Measurements from ENCODE around the gene PHLDB2. TPM values are rescaled to one million over a fixed set of nuclear protein-coding genes. Genes with fewer than 3 reads are reported as not detected.

The PHLDB2 gene
- total RNA-seq, 4 donors from 2014 or later, result 23.5 to 81.5 (median 26.2) TPM

DNA sequence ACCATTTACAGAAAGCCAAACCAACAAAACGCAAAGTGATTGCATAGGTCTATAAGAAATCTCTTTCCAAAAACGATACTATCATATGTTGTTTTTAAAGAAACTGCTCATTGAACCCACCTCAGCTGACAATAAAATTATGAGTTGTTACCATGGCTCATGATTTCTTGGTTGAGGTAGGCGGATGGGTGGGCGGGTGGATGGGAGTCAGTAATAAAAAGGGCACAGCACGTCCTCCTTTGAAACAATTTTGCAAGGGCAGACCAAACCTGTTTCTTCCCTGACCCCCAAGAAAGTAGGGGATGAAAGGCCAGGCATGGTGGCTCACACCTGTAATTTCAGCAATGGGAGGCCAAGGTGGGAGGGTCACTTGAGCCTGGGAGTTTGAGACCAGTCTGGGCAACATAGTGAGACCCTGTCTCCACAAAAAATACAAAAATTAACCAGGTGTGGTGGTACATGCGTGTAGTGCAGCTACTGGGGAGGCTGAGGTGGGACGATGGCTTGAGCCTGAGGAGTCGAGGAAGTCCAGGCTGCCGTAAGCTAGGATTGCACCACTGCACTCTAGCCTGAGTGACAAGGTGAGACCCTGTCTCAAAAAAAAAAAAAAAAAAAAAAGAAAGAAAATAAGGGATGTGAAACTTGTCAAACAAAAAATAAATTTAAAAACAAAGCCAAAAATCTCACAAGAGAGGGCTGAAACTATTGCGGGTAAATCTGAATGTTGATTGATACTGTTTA is 121.8 kb downstream of the PHLDB2 start:
- no peak overlapping the region for H3K4me3 ChIP-seq (ENCODE audit: low read depth, poor library complexity, severe bottlenecking)
- TF ChIP-seq CTCF (IDR thresholded peaks at IDR 0.05) (no peak), POLR2A (IDR thresholded peaks at IDR 0.05) (no peak)
- intact Hi-C loops (cut with DNase I; ENCODE audit: low total_unique reads), result no loop called here
- no peak for DNase-seq (ENCODE audit: low spot score in 2 of 2)
- 85 to 86% methylated on average over 10 of the region's 10 CpGs for WGBS, 2 donors

DNA sequence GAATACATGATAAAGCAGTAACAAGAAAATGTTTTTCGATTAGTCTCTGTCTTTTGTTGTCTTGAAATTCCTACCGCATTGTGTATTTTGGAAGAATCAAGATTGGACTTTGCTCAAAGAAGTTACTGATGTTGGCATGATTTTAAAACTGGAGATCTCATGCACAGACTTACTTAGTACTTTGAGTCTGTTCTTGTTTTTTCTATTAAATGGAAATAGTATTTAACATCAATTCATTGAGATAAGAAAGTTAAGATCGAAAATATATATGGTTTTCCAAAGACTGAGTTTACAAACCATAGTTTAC is 122.3 kb downstream of the PHLDB2 start:
- intact Hi-C loops (cut with DNase I; ENCODE audit: low total_unique reads), result no loop called here
- WGBS, 2 donors, result 50 to 54% methylated on average over 3 of the region's 3 CpGs
- DNase-seq (ENCODE audit: low spot score in 2 of 2), result no peak
- H3K4me3 ChIP-seq (ENCODE audit: low read depth, poor library complexity, severe bottlenecking), result no peak overlapping the region
- TF ChIP-seq POLR2A (IDR thresholded peaks at IDR 0.05), result no peak
- TF ChIP-seq CTCF (IDR thresholded peaks at IDR 0.05), result no peak

DNA sequence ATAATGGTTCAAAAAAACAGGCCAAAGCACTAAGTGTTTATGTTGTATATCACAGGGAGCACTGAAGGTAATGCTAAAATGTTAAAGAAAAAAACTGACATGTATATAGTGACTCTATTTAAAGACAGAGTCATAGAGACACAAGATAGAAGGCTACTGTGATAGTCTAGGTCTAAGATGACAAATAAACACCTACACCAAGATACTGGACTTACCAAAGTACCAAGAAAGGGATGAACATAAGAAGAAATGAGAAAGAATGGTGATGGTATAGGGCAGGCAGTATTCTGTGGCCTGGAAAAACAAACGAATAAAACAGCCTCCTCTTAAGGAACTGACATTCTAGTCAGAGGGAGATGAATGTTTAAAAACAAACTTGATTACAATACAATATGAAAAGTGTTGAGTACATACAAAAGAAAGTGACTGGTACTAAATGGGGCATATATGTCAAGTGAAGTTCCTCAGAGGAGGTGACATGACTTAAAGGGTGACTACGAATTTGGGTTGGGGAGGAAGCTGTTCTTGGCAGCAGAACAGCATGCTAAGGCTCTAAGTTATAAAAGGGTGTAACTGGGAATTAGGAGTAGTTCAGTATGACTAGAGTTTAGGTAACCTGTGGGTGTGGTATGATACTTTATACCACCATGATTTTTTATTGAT is 125.7 kb downstream of the PHLDB2 start:
- intact Hi-C loops (cut with DNase I; ENCODE audit: low total_unique reads), result no loop called here
- TF ChIP-seq POLR2A (IDR thresholded peaks at IDR 0.05) (no peak), CTCF (IDR thresholded peaks at IDR 0.05) (no peak)
- no peak for DNase-seq (ENCODE audit: low spot score in 2 of 2)
- no peak overlapping the region for H3K4me3 ChIP-seq (ENCODE audit: low read depth, poor library complexity, severe bottlenecking)
- WGBS, 2 donors, result 44 to 54% methylated on average over 2 of the region's 2 CpGs

- no peak for DNase-seq (ENCODE audit: low spot score in 2 of 2)
- intact Hi-C loops (cut with DNase I; ENCODE audit: low total_unique reads), result no loop called here
- no peak overlapping the region for H3K4me3 ChIP-seq (ENCODE audit: low read depth, poor library complexity, severe bottlenecking)
- TF ChIP-seq POLR2A (IDR thresholded peaks at IDR 0.05) (no peak), CTCF (IDR thresholded peaks at IDR 0.05) (no peak)
- WGBS, 2 donors, result 89 to 91% methylated on average over 3 of the region's 3 CpGs
These were observed 127.7 kb downstream of the PHLDB2 start for GRCh38 chr3:111986800-111987199.

GRCh38 chr3:111989061-111989678 is 130.1 kb downstream of the PHLDB2 start:
- 58 to 65% methylated on average over 3 of the region's 3 CpGs for WGBS, 2 donors
- intact Hi-C loops (cut with DNase I; ENCODE audit: low total_unique reads), result no loop called here
- H3K4me3 ChIP-seq (ENCODE audit: low read depth, poor library complexity, severe bottlenecking), result no peak overlapping the region
- DNase-seq (ENCODE audit: low spot score in 2 of 2), result no peak
- no peak for TF ChIP-seq CTCF (IDR thresholded peaks at IDR 0.05)
- no peak for TF ChIP-seq POLR2A (IDR thresholded peaks at IDR 0.05)

Data from lower leg skin (tissue), 4 donors.